ENCODE measurements around the gene KCNK3.

DNA sequence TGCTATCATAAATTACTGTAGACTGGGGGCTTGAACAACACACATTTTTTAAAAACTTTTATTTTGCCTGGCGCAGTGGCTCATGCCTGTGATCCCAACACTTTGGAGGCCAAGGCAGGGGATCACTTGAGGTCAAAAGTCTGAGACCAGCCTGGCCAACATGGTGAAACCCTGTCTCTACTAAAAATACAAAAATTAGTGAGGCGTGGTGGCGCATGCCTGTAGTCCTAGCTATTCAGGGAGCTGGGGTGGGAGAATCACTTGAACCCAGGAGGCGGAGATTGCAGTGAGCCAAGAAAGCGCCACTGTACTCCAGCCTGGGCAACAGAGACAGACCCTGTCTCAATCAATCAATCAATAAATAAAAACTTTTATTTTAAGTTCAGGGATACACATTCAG, 9.1 kb downstream of the KCNK3 start:
- TF ChIP-seq POLR2AphosphoS5 (IDR thresholded peaks at IDR 0.05) (no peak), POLR2A (IDR thresholded peaks at IDR 0.05) (no peak)
- TF ChIP-seq, protein P1, sequence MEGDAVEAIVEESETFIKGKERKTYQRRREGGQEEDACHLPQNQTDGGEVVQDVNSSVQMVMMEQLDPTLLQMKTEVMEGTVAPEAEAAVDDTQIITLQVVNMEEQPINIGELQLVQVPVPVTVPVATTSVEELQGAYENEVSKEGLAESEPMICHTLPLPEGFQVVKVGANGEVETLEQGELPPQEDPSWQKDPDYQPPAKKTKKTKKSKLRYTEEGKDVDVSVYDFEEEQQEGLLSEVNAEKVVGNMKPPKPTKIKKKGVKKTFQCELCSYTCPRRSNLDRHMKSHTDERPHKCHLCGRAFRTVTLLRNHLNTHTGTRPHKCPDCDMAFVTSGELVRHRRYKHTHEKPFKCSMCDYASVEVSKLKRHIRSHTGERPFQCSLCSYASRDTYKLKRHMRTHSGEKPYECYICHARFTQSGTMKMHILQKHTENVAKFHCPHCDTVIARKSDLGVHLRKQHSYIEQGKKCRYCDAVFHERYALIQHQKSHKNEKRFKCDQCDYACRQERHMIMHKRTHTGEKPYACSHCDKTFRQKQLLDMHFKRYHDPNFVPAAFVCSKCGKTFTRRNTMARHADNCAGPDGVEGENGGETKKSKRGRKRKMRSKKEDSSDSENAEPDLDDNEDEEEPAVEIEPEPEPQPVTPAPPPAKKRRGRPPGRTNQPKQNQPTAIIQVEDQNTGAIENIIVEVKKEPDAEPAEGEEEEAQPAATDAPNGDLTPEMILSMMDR (IDR thresholded peaks at IDR 0.05): no peak
